HepG2 (cell line): ENCODE data around the gene RAB3D. TPM values are rescaled to one million over a fixed set of nuclear protein-coding genes. Genes with fewer than 3 reads are reported as not detected.

Experiments
- ARID2 ChIP-seq: sonication (generic); formaldehyde crosslinking; IDR thresholded peaks from 2 replicates; pipeline ENCODE4 v1.8.1; 2022; ENCODE audit warnings: mild to moderate bottlenecking, missing genetic modification reagents, borderline replicate concordance
- ERF ChIP-seq: IDR thresholded peaks from 2 replicates; pipeline ENCODE4 v1.6.1; 2018; ENCODE audit warnings: missing biosample characterization, missing genetic modification reagents
- GATA4 ChIP-seq: sonication (generic); IDR thresholded peaks from 2 replicates; pipeline ENCODE4 v1.6.1; 2016; ENCODE audit warnings: antibody characterized with exemption, low read depth, borderline replicate concordance
- ISL2 ChIP-seq: sonication (generic); formaldehyde crosslinking; IDR thresholded peaks from 2 replicates; pipeline ENCODE4 v1.5.0; 2020; ENCODE audit warnings: missing genetic modification reagents
- KLF16 ChIP-seq, 2 experiments: sonication (generic) in 1 of 2; formaldehyde crosslinking in 1 of 2; IDR thresholded peaks; 2 replicates each; pipeline versions ENCODE4 v1.6.1 to v1.8.0; 2016 to 2023; ENCODE audit warnings: missing genetic modification reagents in 2 of 2, missing compliant biosample characterization in 1 of 2
- NR2F2 ChIP-seq: IDR thresholded peaks from 2 replicates; pipeline ENCODE4 v1.6.1; 2012; ENCODE audit warnings: low read depth, inconsistent platforms, borderline replicate concordance
- RFX5 ChIP-seq: IDR thresholded peaks from 2 replicates; pipeline ENCODE4 v1.6.1; 2011; ENCODE audit warnings: low read depth, low read length, improper control_type of control experiment
- ZBTB8A ChIP-seq: sonication (generic); formaldehyde crosslinking; IDR thresholded peaks from 2 replicates; pipeline ENCODE4 v1.4.0; 2020; ENCODE audit warnings: mild to moderate bottlenecking, low read depth, missing genetic modification reagents, borderline replicate concordance
- ZNF235 ChIP-seq: sonication (generic); formaldehyde crosslinking; IDR thresholded peaks from 2 replicates; pipeline ENCODE4 v1.8.1; 2023; ENCODE audit warnings: mild to moderate bottlenecking, missing genetic modification reagents, borderline replicate concordance
- ZNF564 ChIP-seq: sonication (generic); formaldehyde crosslinking; IDR thresholded peaks from 2 replicates; pipeline ENCODE4 v1.8.1; 2023; ENCODE audit warnings: mild to moderate bottlenecking, missing genetic modification reagents
- ZNF720 ChIP-seq: sonication (generic); formaldehyde crosslinking; IDR thresholded peaks from 2 replicates; pipeline ENCODE4 v1.4.0; 2020; ENCODE audit warnings: missing genetic modification reagents
- ZNF775 ChIP-seq: sonication (generic); formaldehyde crosslinking; IDR thresholded peaks from 2 replicates; pipeline ENCODE4 v1.4.0; 2020; ENCODE audit warnings: missing genetic modification reagents, mild to moderate bottlenecking, moderate library complexity, borderline replicate concordance
- ZNF781 ChIP-seq: sonication (generic); formaldehyde crosslinking; IDR thresholded peaks from 2 replicates; pipeline ENCODE4 v1.5.1; 2020; ENCODE audit warnings: borderline replicate concordance, mild to moderate bottlenecking, missing genetic modification reagents; ENCODE audit errors: not compliant biosample characterization
- ZNF878 ChIP-seq: sonication (generic); formaldehyde crosslinking; IDR thresholded peaks from 2 replicates; pipeline ENCODE4 v1.8.1; 2023; ENCODE audit warnings: mild to moderate bottlenecking, missing genetic modification reagents, moderate library complexity
- ZNF879 ChIP-seq: sonication (generic); formaldehyde crosslinking; IDR thresholded peaks from 2 replicates; pipeline ENCODE4 v1.8.1; 2023; ENCODE audit warnings: missing genetic modification reagents
- polyA plus RNA-seq, 8 experiments: library from polyadenylated mRNA; depleted of rRNA in 3 of 8; stranded (reverse) in 7 of 8; unstranded in 1 of 8; fragments of >200 nt; fragmentation: Illumina TruSeq in 4 of 8; extraction: Trizol in 4 of 8; gene quantifications; 2 replicates each; pipeline versions ENCODE4 v1.2.1 to v1.2.3, GENCODE V29; 2011 to 2016; ENCODE audit warnings: low read depth in 4 of 8, missing spikeins in 1 of 8, mixed read lengths in 1 of 8; ENCODE audit not compliant: insufficient read depth in 1 of 8
- total RNA-seq, 5 experiments: library from RNA; depleted of rRNA; stranded (reverse); fragments of >200 nt; fragmentation: Illumina TruSeq; extraction: Trizol; gene quantifications; 2 replicates each; pipeline ENCODE4 v1.2.3, GENCODE V29; 2016; ENCODE audit warnings: low read depth in 1 of 5
- TF ChIP-seq, protein P1 (sequence below), 2 experiments: IDR thresholded peaks; 2 replicates each; pipeline ENCODE4 v1.6.1; 2011 to 2012; ENCODE audit warnings: low read length in 2 of 2, borderline replicate concordance in 1 of 2, low read depth in 1 of 2, mild to moderate bottlenecking in 1 of 2, moderate library complexity in 1 of 2
- TF ChIP-seq, protein P2 (sequence below): sonication (generic); formaldehyde crosslinking; IDR thresholded peaks from 2 replicates; pipeline ENCODE4 v1.4.0; 2020; ENCODE audit warnings: mild to moderate bottlenecking, missing genetic modification reagents
- TF ChIP-seq, protein P3 (sequence below): sonication (generic); formaldehyde crosslinking; IDR thresholded peaks from 2 replicates; pipeline ENCODE4 v1.5.0; 2020; ENCODE audit warnings: missing genetic modification reagents
- TF ChIP-seq, protein P4 (sequence below): IDR thresholded peaks from 2 replicates; pipeline ENCODE4 v1.6.1; 2016; ENCODE audit warnings: missing biosample characterization, missing genetic modification reagents, low read depth
- TF ChIP-seq, protein P5 (sequence below): sonication (generic); formaldehyde crosslinking; IDR thresholded peaks from 2 replicates; pipeline ENCODE4 v1.5.0; 2020; ENCODE audit warnings: mild to moderate bottlenecking, missing genetic modification reagents

RAB3D gene
- total and polyA plus RNA-seq, 2 of the 13 experiments (the other 11 are each of a cell fraction or from before 2014, with no cell fraction given) = 2.0 to 16.1 TPM

DNA sequence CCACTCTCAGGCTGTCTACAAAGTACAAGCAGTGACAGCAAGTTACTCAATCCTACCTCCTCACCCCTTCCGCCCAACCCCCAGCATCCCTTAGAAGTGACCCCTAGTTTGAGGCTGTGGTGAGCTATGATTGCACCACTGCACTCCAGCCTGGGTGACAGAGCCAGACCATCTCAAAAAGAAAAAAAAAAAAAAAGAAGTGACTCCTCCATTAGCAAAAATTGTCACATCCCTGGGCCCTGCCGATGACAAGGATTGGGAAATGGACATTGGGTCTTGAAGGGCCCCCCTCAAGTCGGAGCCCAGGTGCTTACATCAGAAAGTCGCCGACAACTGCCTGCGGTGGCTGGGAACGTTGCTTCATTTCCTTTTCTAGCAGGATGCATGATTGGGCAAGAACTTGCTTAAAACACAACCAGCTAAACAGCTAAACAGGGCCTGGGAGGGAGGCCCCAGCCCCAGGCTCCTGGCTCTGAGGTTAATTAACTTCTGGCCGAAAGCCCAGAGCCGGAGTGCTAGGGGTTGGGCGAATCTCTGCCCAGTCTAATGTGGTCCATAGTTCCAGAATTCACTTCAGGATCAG is 15.3 kb downstream of the RAB3D start (continued):
- TF ChIP-seq, protein P1, sequence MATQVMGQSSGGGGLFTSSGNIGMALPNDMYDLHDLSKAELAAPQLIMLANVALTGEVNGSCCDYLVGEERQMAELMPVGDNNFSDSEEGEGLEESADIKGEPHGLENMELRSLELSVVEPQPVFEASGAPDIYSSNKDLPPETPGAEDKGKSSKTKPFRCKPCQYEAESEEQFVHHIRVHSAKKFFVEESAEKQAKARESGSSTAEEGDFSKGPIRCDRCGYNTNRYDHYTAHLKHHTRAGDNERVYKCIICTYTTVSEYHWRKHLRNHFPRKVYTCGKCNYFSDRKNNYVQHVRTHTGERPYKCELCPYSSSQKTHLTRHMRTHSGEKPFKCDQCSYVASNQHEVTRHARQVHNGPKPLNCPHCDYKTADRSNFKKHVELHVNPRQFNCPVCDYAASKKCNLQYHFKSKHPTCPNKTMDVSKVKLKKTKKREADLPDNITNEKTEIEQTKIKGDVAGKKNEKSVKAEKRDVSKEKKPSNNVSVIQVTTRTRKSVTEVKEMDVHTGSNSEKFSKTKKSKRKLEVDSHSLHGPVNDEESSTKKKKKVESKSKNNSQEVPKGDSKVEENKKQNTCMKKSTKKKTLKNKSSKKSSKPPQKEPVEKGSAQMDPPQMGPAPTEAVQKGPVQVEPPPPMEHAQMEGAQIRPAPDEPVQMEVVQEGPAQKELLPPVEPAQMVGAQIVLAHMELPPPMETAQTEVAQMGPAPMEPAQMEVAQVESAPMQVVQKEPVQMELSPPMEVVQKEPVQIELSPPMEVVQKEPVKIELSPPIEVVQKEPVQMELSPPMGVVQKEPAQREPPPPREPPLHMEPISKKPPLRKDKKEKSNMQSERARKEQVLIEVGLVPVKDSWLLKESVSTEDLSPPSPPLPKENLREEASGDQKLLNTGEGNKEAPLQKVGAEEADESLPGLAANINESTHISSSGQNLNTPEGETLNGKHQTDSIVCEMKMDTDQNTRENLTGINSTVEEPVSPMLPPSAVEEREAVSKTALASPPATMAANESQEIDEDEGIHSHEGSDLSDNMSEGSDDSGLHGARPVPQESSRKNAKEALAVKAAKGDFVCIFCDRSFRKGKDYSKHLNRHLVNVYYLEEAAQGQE (IDR thresholded peaks at IDR 0.05; ENCODE audit: borderline replicate concordance in 1 of 2, low read depth in 1 of 2, low read length in 2 of 2) = no peak; a peak in 1 of 4 replicates
- no peak for TF ChIP-seq NR2F2
- peak; percentile 73; the same call in 1 of the 2 replicates for TF ChIP-seq ISL2 (CRISPR knock-in tag)
- no peak for TF ChIP-seq ZNF781
- no peak for TF ChIP-seq ARID2 (CRISPR knock-in tag)
- TF ChIP-seq GATA4 = no peak
- TF ChIP-seq ZNF235 (CRISPR knock-in tag) = no peak
- TF ChIP-seq, protein P2, sequence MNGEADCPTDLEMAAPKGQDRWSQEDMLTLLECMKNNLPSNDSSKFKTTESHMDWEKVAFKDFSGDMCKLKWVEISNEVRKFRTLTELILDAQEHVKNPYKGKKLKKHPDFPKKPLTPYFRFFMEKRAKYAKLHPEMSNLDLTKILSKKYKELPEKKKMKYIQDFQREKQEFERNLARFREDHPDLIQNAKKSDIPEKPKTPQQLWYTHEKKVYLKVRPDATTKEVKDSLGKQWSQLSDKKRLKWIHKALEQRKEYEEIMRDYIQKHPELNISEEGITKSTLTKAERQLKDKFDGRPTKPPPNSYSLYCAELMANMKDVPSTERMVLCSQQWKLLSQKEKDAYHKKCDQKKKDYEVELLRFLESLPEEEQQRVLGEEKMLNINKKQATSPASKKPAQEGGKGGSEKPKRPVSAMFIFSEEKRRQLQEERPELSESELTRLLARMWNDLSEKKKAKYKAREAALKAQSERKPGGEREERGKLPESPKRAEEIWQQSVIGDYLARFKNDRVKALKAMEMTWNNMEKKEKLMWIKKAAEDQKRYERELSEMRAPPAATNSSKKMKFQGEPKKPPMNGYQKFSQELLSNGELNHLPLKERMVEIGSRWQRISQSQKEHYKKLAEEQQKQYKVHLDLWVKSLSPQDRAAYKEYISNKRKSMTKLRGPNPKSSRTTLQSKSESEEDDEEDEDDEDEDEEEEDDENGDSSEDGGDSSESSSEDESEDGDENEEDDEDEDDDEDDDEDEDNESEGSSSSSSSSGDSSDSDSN (CRISPR knock-in tag) = peak; percentile 68
- TF ChIP-seq ZNF564 (CRISPR knock-in tag) = no peak
- TF ChIP-seq ERF = peak; percentile 68; the same call in 1 of the 2 replicates
- no peak for TF ChIP-seq ZNF775 (CRISPR knock-in tag)
- TF ChIP-seq ZNF878 (CRISPR knock-in tag) = no peak
- TF ChIP-seq, protein P3, sequence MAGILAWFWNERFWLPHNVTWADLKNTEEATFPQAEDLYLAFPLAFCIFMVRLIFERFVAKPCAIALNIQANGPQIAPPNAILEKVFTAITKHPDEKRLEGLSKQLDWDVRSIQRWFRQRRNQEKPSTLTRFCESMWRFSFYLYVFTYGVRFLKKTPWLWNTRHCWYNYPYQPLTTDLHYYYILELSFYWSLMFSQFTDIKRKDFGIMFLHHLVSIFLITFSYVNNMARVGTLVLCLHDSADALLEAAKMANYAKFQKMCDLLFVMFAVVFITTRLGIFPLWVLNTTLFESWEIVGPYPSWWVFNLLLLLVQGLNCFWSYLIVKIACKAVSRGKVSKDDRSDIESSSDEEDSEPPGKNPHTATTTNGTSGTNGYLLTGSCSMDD (CRISPR knock-in tag) = no peak
- no peak for TF ChIP-seq ZBTB8A (CRISPR knock-in tag)
- TF ChIP-seq, protein P4, sequence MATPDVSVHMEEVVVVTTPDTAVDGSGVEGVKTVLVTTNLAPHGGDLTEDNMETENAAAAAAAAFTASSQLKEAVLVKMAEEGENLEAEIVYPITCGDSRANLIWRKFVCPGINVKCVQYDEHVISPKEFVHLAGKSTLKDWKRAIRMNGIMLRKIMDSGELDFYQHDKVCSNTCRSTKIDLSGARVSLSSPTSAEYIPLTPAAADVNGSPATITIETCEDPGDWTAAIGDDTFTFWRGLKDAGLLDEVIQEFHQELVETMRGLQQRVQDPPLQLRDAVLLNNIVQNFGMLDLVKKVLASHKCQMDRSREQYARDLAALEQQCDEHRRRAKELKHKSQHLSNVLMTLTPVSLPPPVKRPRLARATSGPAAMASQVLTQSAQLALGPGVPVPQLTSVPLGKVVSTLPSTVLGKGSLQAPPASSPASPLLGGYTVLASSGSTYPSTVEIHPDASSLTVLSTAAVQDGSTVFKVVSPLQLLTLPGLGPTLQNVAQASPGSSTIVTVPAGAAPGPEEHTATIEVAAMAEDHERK (CRISPR knock-in tag) = no peak
- TF ChIP-seq RFX5 = no peak
- TF ChIP-seq KLF16 (CRISPR knock-in tag; IDR thresholded peaks at IDR 0.05) = peak in 1 of 2 experiments; percentile 75; a peak in 1 of 4 replicates
- TF ChIP-seq, protein P5, sequence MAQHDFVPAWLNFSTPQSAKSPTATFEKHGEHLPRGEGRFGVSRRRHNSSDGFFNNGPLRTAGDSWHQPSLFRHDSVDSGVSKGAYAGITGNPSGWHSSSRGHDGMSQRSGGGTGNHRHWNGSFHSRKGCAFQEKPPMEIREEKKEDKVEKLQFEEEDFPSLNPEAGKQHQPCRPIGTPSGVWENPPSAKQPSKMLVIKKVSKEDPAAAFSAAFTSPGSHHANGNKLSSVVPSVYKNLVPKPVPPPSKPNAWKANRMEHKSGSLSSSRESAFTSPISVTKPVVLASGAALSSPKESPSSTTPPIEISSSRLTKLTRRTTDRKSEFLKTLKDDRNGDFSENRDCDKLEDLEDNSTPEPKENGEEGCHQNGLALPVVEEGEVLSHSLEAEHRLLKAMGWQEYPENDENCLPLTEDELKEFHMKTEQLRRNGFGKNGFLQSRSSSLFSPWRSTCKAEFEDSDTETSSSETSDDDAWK = no peak
- TF ChIP-seq ZNF720 = no peak
- TF ChIP-seq ZNF879 = no peak
